Peyer's patch (tissue), 4 donors: ENCODE results near the gene COL28A1.

Source experiments
- CTCF ChIP-seq, 6 experiments: fragments of 450-650 bp in 4 of 6; fragments of 200-600 bp in 2 of 6; sonication (generic) in 1 of 6; IDR thresholded peaks; one replicate each; pipeline ENCODE4 v1.5.1; 2017 to 2019; ENCODE audit warnings: antibody characterized with exemption in 6 of 6, mild to moderate bottlenecking in 3 of 6, moderate library complexity in 1 of 6
- POLR2A ChIP-seq, 2 donors: fragments of 450-650 bp; IDR thresholded peaks; one replicate each; pipeline ENCODE4 v1.5.1; 2017; ENCODE audit warnings: antibody characterized with exemption in 2 of 2, mild to moderate bottlenecking in 2 of 2, moderate library complexity in 2 of 2

DNA sequence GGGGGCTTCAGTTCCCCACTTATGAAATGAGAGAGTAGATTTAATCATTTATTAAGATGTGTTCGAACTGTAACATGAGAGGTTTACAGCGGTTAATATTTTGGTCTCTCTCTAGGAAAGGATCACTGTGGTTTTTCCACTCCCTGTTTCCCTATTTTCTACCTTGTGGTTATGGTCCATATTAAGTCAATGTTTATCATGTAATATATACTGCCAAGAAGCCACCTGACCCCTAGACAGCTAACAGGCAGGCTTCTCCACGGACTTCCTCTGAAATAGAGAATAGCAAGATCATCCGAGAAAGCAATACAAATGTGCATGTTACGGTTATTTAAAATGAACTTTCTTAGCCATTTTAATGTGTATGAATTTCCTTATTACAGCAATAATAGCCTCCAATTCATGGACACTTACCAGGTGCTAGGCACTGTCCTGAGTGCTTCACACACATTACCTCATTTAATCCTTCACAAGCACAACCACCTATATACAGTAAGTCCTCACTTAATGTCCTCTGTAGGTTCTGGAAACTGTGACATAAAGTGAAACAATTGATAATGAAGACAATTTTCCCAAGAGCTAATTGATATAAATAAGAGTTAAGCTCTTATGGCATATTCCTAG, 835 bp upstream of the COL28A1 start:
- TF ChIP-seq POLR2A (IDR thresholded peaks at IDR 0.05) (no peak), CTCF (IDR thresholded peaks at IDR 0.05) (no peak)
